Kidney (tissue), 14 donors: ENCODE measurements around the gene C6orf163. TPM values are rescaled to one million over a fixed set of nuclear protein-coding genes. Genes with fewer than 3 reads are reported as not detected.
"Not testable (repeated sequence)": the region's sequence is repeated elsewhere in the genome, so short reads cannot be mapped to it uniquely, and the experiment has no call there.

Experiments
- DNase-seq, 5 donors: peaks; one replicate each; pipeline ENCODE4 v3.0.0-alpha.2; 2013 to 2020
- FAIRE-seq: peaks from 2 replicates; lab custom pipeline; 2012; peaks lifted over from hg19 to GRCh38; lab: Jason Lieb, UNC
- H3K27ac ChIP-seq, 2 donors: one replicate each; pipeline ENCODE4 v1.7.0; 2013; ENCODE audit warnings: low read depth in 2 of 2, low read length in 2 of 2, inconsistent platforms in 1 of 2
- H3K27me3 ChIP-seq: one replicate; pipeline ENCODE4 v1.7.1; 2013; ENCODE audit warnings: low read length, inconsistent platforms; ENCODE audit not compliant: control insufficient read depth, insufficient read depth
- H3K36me3 ChIP-seq, 3 donors: one replicate each; pipeline versions ENCODE4 v1.7.0 to v1.7.1; 2013; ENCODE audit warnings: low read length in 3 of 3, control low read depth in 1 of 3, inconsistent platforms in 1 of 3; ENCODE audit not compliant: insufficient read depth in 3 of 3, control insufficient read depth in 2 of 3
- H3K4me1 ChIP-seq, 3 donors: one replicate each; pipeline versions ENCODE4 v1.7.0 to v1.7.1; 2013; ENCODE audit warnings: low read length in 3 of 3, inconsistent platforms in 1 of 3, low read depth in 1 of 3; ENCODE audit not compliant: control insufficient read depth in 2 of 3, insufficient read depth in 2 of 3
- H3K4me3 ChIP-seq, 3 donors: one replicate each; pipeline versions ENCODE4 v1.7.0 to v1.8.1; 2013; ENCODE audit warnings: low read length in 3 of 3, control low read depth in 1 of 3, inconsistent platforms in 1 of 3
- H3K9ac ChIP-seq, 3 donors: one replicate each; pipeline versions ENCODE4 v1.7.0 to v1.7.1; 2013; ENCODE audit warnings: low read length in 3 of 3, control low read depth in 1 of 3, inconsistent platforms in 1 of 3
- H3K9me3 ChIP-seq, 3 donors: one replicate each; pipeline versions ENCODE4 v1.7.0 to v1.7.1; 2013; ENCODE audit warnings: low read length in 3 of 3, control low read depth in 1 of 3, inconsistent platforms in 1 of 3; ENCODE audit not compliant: control insufficient read depth in 2 of 3, insufficient read depth in 1 of 3
- CTCF ChIP-seq: IDR thresholded peaks from 3 replicates; pipeline ENCODE4 v1.5.1; 2012; ENCODE audit warnings: mild to moderate bottlenecking, moderate library complexity, borderline replicate concordance; ENCODE audit not compliant: insufficient read depth; ENCODE audit errors: extremely low read depth
- intact Hi-C: fragments of 100-400 bp; cut with DNase I; formaldehyde crosslinking; loops from one replicate; pipeline ENCODE4 v1.11.1; 2022
- polyA plus RNA-seq: library from polyadenylated mRNA; stranded (reverse); fragments of 350-450 nt; fragmentation: Illumina TruSeq; extraction: RNeasy Lipid Tissue Mini Kit (QIAGEN cat#74804); gene quantifications from one replicate; pipeline ENCODE4 v1.2.3, GENCODE V29; 2014; ENCODE audit warnings: low read depth, low replicate concordance; ENCODE audit not compliant: insufficient read depth
- total RNA-seq: library from RNA; stranded (reverse); fragmentation: NEBNext Ultra II Directional; extraction: Animal tissue kit (Norgen Biotek cat#: 25700); gene quantifications from one replicate; pipeline ENCODE4 v1.2.1, GENCODE V29; 2021
- donor health status: control.
- donor health status: control.
- donor health status: control.
- donor health status: control.
- donor health status: control.
- donor health status: DM: yes; HTN: yes; CAD: no.
- donor health status: Normal renal cell carcinoma (clear cell type).

The C6orf163 gene
- total and polyA plus RNA-seq, 2 donors from 2014 or later, result 1.3 to 4.2 TPM

- Histone ChIP-seq H3K9ac (peak within 1 kb of the TSS; percentile 87 to 94 (median 90)), H3K27ac (peak within 1 kb of the TSS; percentile 70 to 75), H3K27me3 (no peaks in the 10 kb centered on the region), H3K9me3 (no peaks in the 10 kb centered on the region), H3K4me1 (no peaks in the 10 kb centered on the region), H3K4me3 (peak within 1 kb of the TSS; percentile 91 to 99 (median 97)), H3K36me3 (no peaks in the 10 kb centered on the region)
- TF ChIP-seq CTCF, result peak; percentile 92
- no peak for FAIRE-seq
- intact Hi-C loops, result no loop called here
- peak; percentile 89 to 94 (median 91) for DNase-seq
These were observed 22.1 kb upstream of the C6orf163 start, which contains the start of gene SMIM8 for GRCh38 chr6:87322304-87323212. SMIM8 (plus strand) TSS chr6:87322588; CDS start chr6:87337032, 14,444 bp downstream.

GRCh38 chr6:87323880-87324279 is 20.7 kb upstream of the C6orf163 start:
- H3K9me3 ChIP-seq, FAIRE-seq, H3K36me3 ChIP-seq, H3K27me3 ChIP-seq, intact Hi-C loops, H3K4me1 ChIP-seq, DNase-seq, H3K27ac ChIP-seq, H3K4me3 ChIP-seq, H3K9ac ChIP-seq: not testable (repeated sequence)

GRCh38 chr6:87330961-87331360 is 13.7 kb upstream of the C6orf163 start:
- no peak overlapping the region for H3K9ac ChIP-seq
- H3K27ac ChIP-seq, result no peak overlapping the region
- H3K4me3 ChIP-seq, result no peak overlapping the region
- H3K9me3 ChIP-seq, result no peaks in the 10 kb centered on the region
- FAIRE-seq (no peak), DNase-seq (no peak)
- intact Hi-C loops, result no loop called here
- H3K4me1 ChIP-seq, result no peaks in the 10 kb centered on the region
- no peaks in the 10 kb centered on the region for H3K27me3 ChIP-seq
- no peaks in the 10 kb centered on the region for H3K36me3 ChIP-seq
- TF ChIP-seq CTCF, result no peak

GRCh38 chr6:87333033-87333432 is 11.6 kb upstream of the C6orf163 start:
- intact Hi-C loops, result no loop called here
- no peak overlapping the region for H3K4me3 ChIP-seq
- H3K27ac ChIP-seq, result no peak overlapping the region
- FAIRE-seq (no peak), DNase-seq (no peak)
- no peaks in the 10 kb centered on the region for H3K9me3 ChIP-seq
- H3K9ac ChIP-seq, result no peak overlapping the region
- TF ChIP-seq CTCF, result no peak
- no peaks in the 10 kb centered on the region for H3K36me3 ChIP-seq
- no peaks in the 10 kb centered on the region for H3K27me3 ChIP-seq
- no peaks in the 10 kb centered on the region for H3K4me1 ChIP-seq
